ENCODE data around the gene SIRPG.
"Not testable (repeated sequence)": the region's sequence is repeated elsewhere in the genome, so short reads cannot be mapped to it uniquely, and the experiment has no call there.

The SIRPG gene

DNA sequence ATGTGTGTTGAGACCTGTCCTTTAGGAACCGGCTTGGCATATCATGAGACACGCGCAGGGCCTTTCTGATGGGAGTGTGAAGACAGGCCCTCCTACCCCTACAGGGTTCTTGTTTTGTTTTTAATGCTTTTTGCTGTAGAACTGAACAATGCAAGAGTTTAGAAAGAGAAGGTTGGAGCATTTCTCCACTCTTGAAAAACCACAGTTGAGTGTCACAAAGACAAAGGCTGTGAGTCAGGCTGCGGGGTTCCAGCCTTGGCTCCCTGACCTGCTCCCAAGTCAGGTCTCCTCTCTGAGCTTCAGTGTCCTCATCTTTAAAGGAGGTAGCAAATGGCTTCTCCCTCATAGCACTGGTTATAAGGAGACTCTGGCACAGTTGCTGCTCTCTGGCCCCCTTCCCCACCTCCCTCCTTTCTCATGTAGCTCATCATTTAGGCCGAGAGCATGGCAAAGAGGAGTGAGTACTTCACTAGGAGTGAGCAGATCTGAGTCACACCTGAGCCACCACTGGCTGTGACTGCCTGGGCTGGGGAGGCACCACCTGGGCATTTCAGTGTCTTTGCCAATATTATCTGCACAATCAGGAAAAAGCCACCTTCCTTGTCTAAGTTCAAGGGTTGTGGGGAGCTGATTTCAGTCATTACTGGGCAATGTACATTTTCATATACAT, 48.8 kb downstream of the SIRPG start:
- in situ Hi-C loops (cut with MboI; ENCODE audit: low sequenced_read_pairs): not testable (repeated sequence)

DNA sequence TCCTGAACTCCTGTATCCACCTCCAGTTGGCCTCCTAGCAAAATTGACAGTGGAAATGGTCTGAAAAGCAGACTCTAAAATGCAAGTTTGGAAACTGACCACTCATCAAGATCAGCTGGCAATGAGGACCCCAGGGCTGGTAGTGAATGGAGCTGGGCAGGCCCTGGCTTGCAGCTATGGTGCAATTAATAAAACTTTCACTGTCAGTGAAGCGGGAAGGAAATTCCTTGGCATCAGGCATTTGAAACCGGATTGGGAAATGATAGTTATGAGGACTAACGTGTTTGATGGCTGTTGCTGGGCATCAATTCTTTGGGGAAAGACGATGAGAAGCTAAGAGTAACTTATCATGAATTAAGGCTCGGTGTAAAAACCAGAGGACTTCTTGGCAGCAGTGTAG, 56.8 kb downstream of the SIRPG start:
- in situ Hi-C loops (cut with MboI; ENCODE audit: low sequenced_read_pairs): no loop called here

DNA sequence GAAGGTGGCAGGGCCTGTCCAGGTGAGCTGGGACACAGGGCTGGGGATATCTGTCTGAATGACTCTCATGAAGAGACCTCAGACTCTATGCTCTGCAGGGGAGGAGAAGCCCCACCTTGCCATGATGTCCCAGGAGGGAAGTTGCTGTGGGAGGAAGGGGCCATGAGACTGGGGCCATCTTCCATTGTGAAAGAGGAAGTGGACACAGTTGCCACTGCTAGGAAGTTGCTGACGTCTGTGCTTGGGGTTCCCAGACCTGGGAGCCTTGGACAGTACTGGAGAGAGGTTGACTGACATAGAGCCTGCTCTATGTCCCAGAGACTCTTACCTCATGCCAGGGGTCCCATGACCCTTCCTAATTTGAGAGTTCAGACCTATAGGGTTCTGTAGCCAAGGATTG, 62.2 kb downstream of the SIRPG start:
- in situ Hi-C loops (cut with MboI; ENCODE audit: low sequenced_read_pairs): no loop called here

DNA sequence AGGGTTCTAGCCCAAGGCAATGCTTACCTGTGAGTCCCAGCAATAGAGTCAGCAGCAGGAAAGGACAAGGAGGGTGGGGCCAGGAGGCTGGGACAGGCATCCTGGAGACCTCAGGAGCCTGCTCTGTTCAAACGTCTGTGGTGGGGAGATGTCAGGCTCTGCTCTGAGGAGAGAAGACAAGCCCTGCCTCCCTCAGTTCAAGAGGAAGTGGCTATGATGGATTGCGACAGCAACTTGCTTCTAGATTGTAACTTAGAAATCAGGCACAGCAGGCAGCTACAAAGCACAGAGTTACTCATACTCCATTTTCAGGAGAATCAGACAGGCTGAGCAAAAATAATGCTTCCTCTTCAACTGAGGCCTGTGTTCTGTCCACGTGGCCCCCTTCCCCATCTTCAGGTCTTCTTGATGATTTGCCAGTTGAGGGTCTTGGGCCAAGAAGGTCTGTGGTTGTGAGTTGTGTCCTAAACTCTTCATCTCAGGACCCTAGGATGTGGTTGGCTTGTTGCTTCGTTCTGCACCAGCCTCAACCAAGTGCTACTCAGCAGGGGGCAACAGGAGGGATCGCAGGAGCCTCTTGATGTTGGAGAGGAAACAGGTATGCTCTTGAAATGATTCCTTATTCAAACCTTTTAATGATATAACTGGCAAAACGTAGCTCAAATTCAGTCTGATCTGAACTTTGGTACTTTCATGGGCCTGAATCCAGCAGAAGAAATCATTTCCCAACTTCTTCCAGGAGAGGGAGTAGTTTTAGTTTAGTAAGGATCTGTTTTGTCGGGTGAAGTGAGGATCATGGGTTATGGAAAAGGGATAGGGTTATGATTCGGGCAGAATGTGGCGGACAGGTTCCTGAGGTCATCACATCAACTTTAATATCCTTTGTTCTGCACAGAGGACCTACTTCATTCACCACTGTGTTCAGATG, 68.8 kb downstream of the SIRPG start:
- in situ Hi-C loops (cut with MboI; ENCODE audit: low sequenced_read_pairs): no loop called here

- in situ Hi-C loops (cut with MboI; ENCODE audit: low sequenced_read_pairs): no loop called here
Measured at GRCh38 chr20:1587781-1588532, 69.6 kb downstream of the SIRPG start.

DNA sequence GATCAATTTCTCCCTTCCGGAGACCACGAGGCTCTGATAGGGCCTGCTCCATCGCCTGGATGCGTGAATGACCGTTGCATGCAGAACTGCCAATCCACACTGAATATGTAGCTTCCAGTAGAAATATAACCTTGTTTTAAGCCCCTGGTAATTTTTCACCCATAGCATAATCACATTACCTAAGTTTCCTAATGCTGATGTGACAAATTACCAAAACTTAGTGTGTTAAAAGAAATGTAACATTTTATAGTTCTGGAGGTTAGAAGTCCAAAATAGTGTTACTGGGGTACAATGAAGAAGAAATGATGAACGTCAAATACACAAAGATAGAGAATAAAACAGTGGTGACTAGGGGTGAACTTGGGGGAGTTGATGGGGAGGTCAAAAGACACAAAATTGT, 78.1 kb downstream of the SIRPG start:
- in situ Hi-C loops (cut with MboI; ENCODE audit: low sequenced_read_pairs): no loop called here
